Suprapubic skin (tissue), 4 donors: ENCODE measurements around the gene IL32. TPM values are rescaled to one million over a fixed set of nuclear protein-coding genes. Genes with fewer than 3 reads are reported as not detected.
A peak's percentile ranks its signal among the peaks of the same experiment; 100 is the strongest.
"Not testable (repeated sequence)": the region's sequence is repeated elsewhere in the genome, so short reads cannot be mapped to it uniquely, and the experiment has no call there.

Source experiments
- DNase-seq, 2 donors: peaks; one replicate each; pipeline ENCODE4 v3.0.0-alpha.2; 2019; ENCODE audit warnings: low spot score in 2 of 2
- H3K27ac ChIP-seq: fragments of 200-600 bp; sonication (generic); one replicate; pipeline ENCODE4 v1.5.1; 2019
- H3K27me3 ChIP-seq: fragments of 200-600 bp; sonication (generic); one replicate; pipeline ENCODE4 v1.5.1; 2019
- H3K36me3 ChIP-seq: fragments of 200-600 bp; sonication (generic); one replicate; pipeline ENCODE4 v1.5.1; 2019
- H3K4me1 ChIP-seq: fragments of 200-600 bp; sonication (generic); one replicate; pipeline ENCODE4 v1.5.1; 2019
- H3K4me3 ChIP-seq: fragments of 200-600 bp; sonication (generic); one replicate; pipeline ENCODE4 v1.5.1; 2019; ENCODE audit warnings: mild to moderate bottlenecking
- H3K9me3 ChIP-seq: fragments of 200-600 bp; sonication (generic); one replicate; pipeline ENCODE4 v1.5.1; 2019
- CTCF ChIP-seq, 2 donors: fragments of 200-600 bp in 1 of 2; fragments of 450-650 bp in 1 of 2; sonication (generic) in 1 of 2; IDR thresholded peaks; one replicate each; pipeline ENCODE4 v1.5.1; 2016 to 2019; ENCODE audit warnings: antibody characterized with exemption in 2 of 2, mild to moderate bottlenecking in 1 of 2, moderate library complexity in 1 of 2
- EP300 ChIP-seq: sonication (generic); formaldehyde crosslinking; IDR thresholded peaks from one replicate; pipeline ENCODE4 v1.6.1; 2017; ENCODE audit warnings: antibody characterized with exemption
- POLR2A ChIP-seq, 2 donors: fragments of 450-650 bp; IDR thresholded peaks; one replicate each; pipeline ENCODE4 v1.6.1; 2017; ENCODE audit warnings: antibody characterized with exemption in 2 of 2, mild to moderate bottlenecking in 2 of 2, moderate library complexity in 2 of 2
- POLR2AphosphoS5 ChIP-seq, 3 donors: sonication (generic); formaldehyde crosslinking; IDR thresholded peaks; one replicate each; pipeline ENCODE4 v1.6.1; 2017; ENCODE audit warnings: antibody characterized with exemption in 3 of 3
- whole genome bisulfite sequencing: methylation state at CpG from one replicate; pipeline ENCODE4 v1.1.5; 2018; 5-methylcytosine and 5-hydroxymethylcytosine counted together
- total RNA-seq, 4 donors: library from RNA; depleted of rRNA; stranded (reverse); fragments of >200 nt; gene quantifications; one replicate each; pipeline ENCODE4 v1.1.0, GENCODE V29; 2016

The IL32 gene
- total RNA-seq, 4 donors from 2014 or later: 2.6 to 11.9 (median 6.1) TPM

- WGBS: 97% methylated on average over 8 of the region's 8 CpGs
Measured at GRCh38 chr16:3063625-3064386, 1.6 kb upstream of the IL32 start.

GRCh38 chr16:3065742-3066439 is 451 bp downstream of the IL32 start:
- H3K27ac ChIP-seq: peak overlapping the region; percentile 41
- no peaks in the 10 kb centered on the region for H3K9me3 ChIP-seq
- peaks cover 35% of the 10 kb centered on the region for H3K4me1 ChIP-seq
- WGBS: 53% methylated on average over 15 of the region's 26 CpGs
- TF ChIP-seq EP300 (no peak), CTCF (IDR thresholded peaks at IDR 0.05) (no peak), POLR2A (IDR thresholded peaks at IDR 0.05) (no peak), POLR2AphosphoS5 (IDR thresholded peaks at IDR 0.05) (no peak)
- H3K36me3 ChIP-seq: no peaks in the 10 kb centered on the region
- peak overlapping the region; percentile 40 for H3K4me3 ChIP-seq
- no peak for DNase-seq
- no peaks in the 10 kb centered on the region for H3K27me3 ChIP-seq

More at GRCh38 chr16:3063625-3064386, 1.6 kb upstream of the IL32 start:
- no peaks in the 10 kb centered on the region for H3K36me3 ChIP-seq
- DNase-seq: no peak
- no peak overlapping the region for H3K4me3 ChIP-seq
- no peak overlapping the region for H3K27ac ChIP-seq
- H3K27me3 ChIP-seq: no peaks in the 10 kb centered on the region
- H3K9me3 ChIP-seq: no peaks in the 10 kb centered on the region
- TF ChIP-seq POLR2A (IDR thresholded peaks at IDR 0.05) (no peak), EP300 (no peak), POLR2AphosphoS5 (IDR thresholded peaks at IDR 0.05) (no peak), CTCF (IDR thresholded peaks at IDR 0.05) (no peak)
- peaks cover 45% of the 10 kb centered on the region for H3K4me1 ChIP-seq

- 90% methylated on average over 7 of the region's 7 CpGs for WGBS
- no peaks in the 10 kb centered on the region for H3K27me3 ChIP-seq
- H3K9me3 ChIP-seq: no peaks in the 10 kb centered on the region
- no peak for DNase-seq
- no peak overlapping the region for H3K27ac ChIP-seq
- H3K4me3 ChIP-seq: peak overlapping the region; percentile 40
- TF ChIP-seq POLR2A (IDR thresholded peaks at IDR 0.05): no peak
- TF ChIP-seq EP300: no peak
- TF ChIP-seq POLR2AphosphoS5 (IDR thresholded peaks at IDR 0.05): no peak
- H3K36me3 ChIP-seq: no peaks in the 10 kb centered on the region
- peaks cover 35% of the 10 kb centered on the region for H3K4me1 ChIP-seq
Measured at GRCh38 chr16:3066440-3066748, 954 bp downstream of the IL32 start.

GRCh38 chr16:3068487-3068886 is 3.0 kb downstream of the IL32 start:
- H3K4me1 ChIP-seq: peaks cover 35% of the 10 kb centered on the region
- no peak for DNase-seq
- H3K27ac ChIP-seq: no peak overlapping the region
- 42% methylated on average over 3 of the region's 4 CpGs for WGBS
- TF ChIP-seq POLR2AphosphoS5 (IDR thresholded peaks at IDR 0.05): no peak
- TF ChIP-seq POLR2A (IDR thresholded peaks at IDR 0.05): no peak
- no peak for TF ChIP-seq EP300
- no peak for TF ChIP-seq CTCF (IDR thresholded peaks at IDR 0.05)
- no peaks in the 10 kb centered on the region for H3K27me3 ChIP-seq
- no peak overlapping the region for H3K4me3 ChIP-seq
- no peaks in the 10 kb centered on the region for H3K36me3 ChIP-seq
- no peaks in the 10 kb centered on the region for H3K9me3 ChIP-seq

GRCh38 chr16:3069146-3069545 is 3.7 kb downstream of the IL32 start:
- H3K27me3 ChIP-seq, H3K27ac ChIP-seq, H3K4me3 ChIP-seq, H3K36me3 ChIP-seq, DNase-seq, H3K9me3 ChIP-seq: not testable (repeated sequence)
- peaks cover 35% of the 10 kb centered on the region for H3K4me1 ChIP-seq
- WGBS: 85% methylated on average over 10 of the region's 11 CpGs

GRCh38 chr16:3070608-3071111 is 5.2 kb downstream of the IL32 start:
- TF ChIP-seq POLR2A (IDR thresholded peaks at IDR 0.05) (no peak), CTCF (IDR thresholded peaks at IDR 0.05) (no peak)
- H3K27me3 ChIP-seq: no peaks in the 10 kb centered on the region
- 96% methylated on average over 8 of the region's 9 CpGs for WGBS
- no peak overlapping the region for H3K27ac ChIP-seq
- no peak overlapping the region for H3K4me3 ChIP-seq
- H3K36me3 ChIP-seq: no peaks in the 10 kb centered on the region
- DNase-seq: no peak
- H3K4me1 ChIP-seq: peaks cover 24% of the 10 kb centered on the region
- H3K9me3 ChIP-seq: no peaks in the 10 kb centered on the region
